A549 (cell line): ENCODE measurements around the gene GJD3. TPM values are rescaled to one million over a fixed set of nuclear protein-coding genes. Genes with fewer than 3 reads are reported as not detected.
A peak's percentile ranks its signal among the peaks of the same experiment; 100 is the strongest.

Source experiments
- ATAC-seq, 2 experiments: fragments of 200-7000 bp in 1 of 2; fragments of >200 bp in 1 of 2; cut with Nextera tagmentation in 1 of 2; cut with Tn5 transposase in 1 of 2; 3 replicates each; pipeline versions ENCODE4 v1.8.0 to v1.9.1; 2018 to 2020; ENCODE audit warnings: mild to moderate bottlenecking in 1 of 2, moderate library complexity in 1 of 2
- CTCF ChIA-PET: fragments of 300-600 bp; sonication (Branson Sonifier 250); formaldehyde crosslinking; extraction: SDS; loops from one replicate; lab custom pipeline; 2021; ENCODE audit warnings: antibody characterized with exemption, inconsistent platforms; lab: Yijun Ruan, JAX
- POLR2A ChIA-PET: fragments of 350-600 bp; formaldehyde crosslinking; extraction: SDS; loops from one replicate; lab custom pipeline; 2021; ENCODE audit warnings: antibody characterized with exemption, inconsistent platforms; lab: Yijun Ruan, JAX
- DNase-seq, 2 experiments: peaks; one replicate each; pipeline versions ENCODE4 v3.0.0 to v3.0.0-alpha.2; 2011 to 2016; ENCODE audit warnings: low read depth in 1 of 2, low spot score in 1 of 2
- FAIRE-seq: peaks from 2 replicates; lab custom pipeline; 2011; peaks lifted over from hg19 to GRCh38; lab: Jason Lieb, UNC
- H3K27ac ChIP-seq, 2 experiments: fragments of >200 bp; sonication (Bioruptor Twin); formaldehyde crosslinking; 3 replicates each; pipeline ENCODE4 v1.5.1; 2016 to 2017
- H3K4me1 ChIP-seq: fragments of >200 bp; sonication (Bioruptor Twin); formaldehyde crosslinking; 3 replicates; pipeline ENCODE4 v1.6.1; 2016
- H3K4me2 ChIP-seq: fragments of >200 bp; sonication (Bioruptor Twin); formaldehyde crosslinking; 3 replicates; pipeline ENCODE4 v1.6.1; 2016
- H3K4me3 ChIP-seq: fragments of >200 bp; sonication (Bioruptor Twin); formaldehyde crosslinking; 3 replicates; pipeline ENCODE4 v1.5.1; 2016
- H3K9me3 ChIP-seq: fragments of >200 bp; sonication (Bioruptor Twin); formaldehyde crosslinking; 3 replicates; pipeline ENCODE4 v1.6.1; 2016
- CBX2 ChIP-seq: fragments of 200-600 bp; sonication (generic); IDR thresholded peaks from 2 replicates; pipeline ENCODE4 v1.6.1; 2016; ENCODE audit warnings: low read depth, mild to moderate bottlenecking, borderline replicate concordance
- CHD2 ChIP-seq: fragments of 150-350 bp; IDR thresholded peaks from 2 replicates; pipeline ENCODE4 v1.6.1; 2014; ENCODE audit warnings: low read length; ENCODE audit not compliant: partially characterized antibody
- CTCF ChIP-seq: fragments of >200 bp; sonication (Bioruptor Twin); formaldehyde crosslinking; IDR thresholded peaks from 3 replicates; pipeline ENCODE4 v1.5.1; 2016
- E2F6 ChIP-seq: IDR thresholded peaks from 2 replicates; pipeline ENCODE4 v1.6.1; 2012; ENCODE audit warnings: low read depth, borderline replicate concordance
- EHF ChIP-seq: fragments of 250-450 bp; sonication (Bioruptor Pico); IDR thresholded peaks from 2 replicates; pipeline ENCODE4 v1.5.0; 2020; ENCODE audit warnings: mild to moderate bottlenecking
- FOXS1 ChIP-seq: fragments of 250-450 bp; sonication (Bioruptor Pico); IDR thresholded peaks from 2 replicates; pipeline ENCODE4 v1.5.0; 2020; ENCODE audit warnings: mild to moderate bottlenecking, moderate library complexity
- HDAC2 ChIP-seq: fragments of 200-600 bp; sonication (generic); IDR thresholded peaks from 2 replicates; pipeline ENCODE4 v1.6.1; 2016
- HES2 ChIP-seq: fragments of >200 bp; sonication (Bioruptor Twin); formaldehyde crosslinking; IDR thresholded peaks from 2 replicates; pipeline ENCODE4 v1.6.1; 2016
- HEYL ChIP-seq: fragments of 250-450 bp; sonication (Bioruptor Pico); IDR thresholded peaks from 2 replicates; pipeline ENCODE4 v1.8.0; 2021; ENCODE audit warnings: mild to moderate bottlenecking, moderate library complexity
- JUN ChIP-seq, 2 experiments: fragments of >200 bp; sonication (Bioruptor Twin); formaldehyde crosslinking; IDR thresholded peaks; 2 replicates in 1 of 2; 3 replicates in 1 of 2; pipeline ENCODE4 v1.6.1; 2016 to 2017
- MAX ChIP-seq: IDR thresholded peaks from 2 replicates; pipeline ENCODE4 v1.6.1; 2012
- MAZ ChIP-seq: fragments of 150-350 bp; IDR thresholded peaks from 2 replicates; pipeline ENCODE4 v1.6.1; 2014; ENCODE audit warnings: antibody characterized with exemption, low read depth, low read length, borderline replicate concordance
- MYC ChIP-seq: IDR thresholded peaks from 2 replicates; pipeline ENCODE4 v1.6.1; 2012; ENCODE audit warnings: mild to moderate bottlenecking, inconsistent platforms, low read length, improper control_type of control experiment, borderline replicate concordance
- NPAS2 ChIP-seq: fragments of 250-450 bp; sonication (Bioruptor Pico); IDR thresholded peaks from 2 replicates; pipeline ENCODE4 v1.8.0; 2022; ENCODE audit warnings: mild to moderate bottlenecking, moderate library complexity, borderline replicate concordance
- POLR2A ChIP-seq: IDR thresholded peaks from 2 replicates; pipeline ENCODE4 v1.6.1; 2012; ENCODE audit warnings: mild to moderate bottlenecking, low read length
- RAD21 ChIP-seq, 2 experiments: fragments of >200 bp in 1 of 2; sonication (Bioruptor Twin) in 1 of 2; formaldehyde crosslinking in 1 of 2; IDR thresholded peaks in 1 of 2; conservative IDR thresholded peaks in 1 of 2; 2 replicates in 1 of 2; 3 replicates in 1 of 2; pipeline ENCODE4 v1.6.1; 2012 to 2018; ENCODE audit warnings: inconsistent platforms in 1 of 2
- RARB ChIP-seq: fragments of 250-450 bp; sonication (Bioruptor Pico); IDR thresholded peaks from 2 replicates; pipeline ENCODE4 v1.8.0; 2021; ENCODE audit warnings: mild to moderate bottlenecking, moderate library complexity
- RCOR1 ChIP-seq: fragments of 150-350 bp; IDR thresholded peaks from 2 replicates; pipeline ENCODE4 v1.6.1; 2014; ENCODE audit warnings: antibody characterized with exemption, low read length, low read depth
- SREBF2 ChIP-seq: fragments of 450-650 bp; IDR thresholded peaks from 2 replicates; pipeline ENCODE4 v1.6.1; 2014; ENCODE audit warnings: mild to moderate bottlenecking, moderate library complexity
- TP53 ChIP-seq: fragments of 250-450 bp; sonication (Bioruptor Pico); IDR thresholded peaks from 2 replicates; pipeline ENCODE4 v1.5.0; 2021; ENCODE audit warnings: mild to moderate bottlenecking, moderate library complexity
- ZC3H11A ChIP-seq: fragments of 450-650 bp; IDR thresholded peaks from 2 replicates; pipeline ENCODE4 v1.6.1; 2014; ENCODE audit warnings: antibody characterized with exemption, mild to moderate bottlenecking
- ZSCAN20 ChIP-seq: fragments of 250-450 bp; sonication (Bioruptor Pico); IDR thresholded peaks from 2 replicates; pipeline ENCODE4 v1.8.0; 2022; ENCODE audit warnings: mild to moderate bottlenecking, moderate library complexity
- WGBS: methylation state at CpG from one replicate; pipeline ENCODE4 v1.1.6; 2017; ENCODE audit errors: missing lambda C conversion rate; 5-methylcytosine and 5-hydroxymethylcytosine counted together
- polyA plus RNA-seq, 4 experiments: library from polyadenylated mRNA; depleted of rRNA in 3 of 4; stranded (reverse); fragments of >200 nt; fragmentation: RNase III in 1 of 4; extraction: RNeasy Plus Mini Kit Qiagen cat#74134 plus additional on column Dnase treatment in 1 of 4; gene quantifications; 2 replicates in 3 of 4; 3 replicates in 1 of 4; pipeline ENCODE4 v1.2.3, GENCODE V29; 2011 to 2017

Gene GJD3
- polyA plus RNA-seq, 2 of the 4 experiments (the other 2 are of a cell fraction) = 0.09 to 0.40 TPM

GRCh38 chr17:40366076-40366860 is 1.7 kb upstream of the GJD3 start:
- TF ChIP-seq MAZ (no peak), HDAC2 (no peak), HEYL (CRISPR knock-in tag) (no peak), CBX2 (no peak)
- Histone ChIP-seq H3K4me2 (no peak overlapping the region), H3K4me3 (no peak overlapping the region), H3K9me3 (no peaks in the 10 kb centered on the region), H3K27ac (no peak overlapping the region), H3K4me1 (peaks cover 24% of the 10 kb centered on the region)
- CTCF ChIA-PET = interaction anchor here (0.6 to 40.3 kb wide), 17 partner anchors 8 to 1301 kb away, joined by 3 to 2395 read pairs (median 9); partner anchors contain the start of genes CDC6, IGFBP4, RARA and TOP2A
- WGBS = 96% methylated on average over 18 of the region's 18 CpGs
- ATAC-seq = no peak
- POLR2A ChIA-PET = no interaction called here
- DNase-seq = no peak
- no peak for FAIRE-seq

- CTCF ChIA-PET = interaction anchor here (1.1 to 40.3 kb wide), 16 partner anchors 9 to 1446 kb away, joined by 3 to 2395 read pairs (median 8); partner anchors contain the start of genes CDC6, IGFBP4, RARA and TOP2A
- FAIRE-seq (no peak), DNase-seq (no peak), ATAC-seq (no peak)
- TF ChIP-seq RARB (CRISPR knock-in tag) (no peak), NPAS2 (CRISPR knock-in tag) (no peak), RCOR1 (no peak)
- Histone ChIP-seq H3K4me2 (peak overlapping the region; percentile 98), H3K9me3 (no peaks in the 10 kb centered on the region), H3K4me1 (peaks cover 24% of the 10 kb centered on the region), H3K4me3 (no peak overlapping the region), H3K27ac (peak overlapping the region in 1 of 2 experiments; percentile 95; a peak in 2 of 6 replicates)
- POLR2A ChIA-PET = interaction anchor here (0.6 kb wide), 1 partner anchor 105 kb away, joined by 7 read pairs; no protein-coding TSS in a partner anchor
- WGBS = 95% methylated on average over 9 of the region's 9 CpGs
Observed at GRCh38 chr17:40364906-40365305, 369 bp upstream of the GJD3 start.

- no peak for FAIRE-seq
Observed at GRCh38 chr17:40363111-40363827, 1.3 kb downstream of the GJD3 start.

GRCh38 chr17:40362696-40363110 is 1.8 kb downstream of the GJD3 start:
- peak; percentile 83 to 86 for ATAC-seq
- Histone ChIP-seq H3K9me3 (no peaks in the 10 kb centered on the region), H3K4me1 (peaks cover 30% of the 10 kb centered on the region), H3K27ac (peak overlapping the region; percentile 84 to 95), H3K4me2 (peak overlapping the region; percentile 98), H3K4me3 (peak overlapping the region; percentile 61)
- FAIRE-seq = no peak
- CTCF ChIA-PET = interaction anchor here (0.6 to 40.3 kb wide), 38 partner anchors 9 to 1315 kb away, joined by 3 to 2395 read pairs (median 4); partner anchors contain the start of genes CDC6, RARA, TOP2A and WIPF2
- peak; percentile 93 to 97 for DNase-seq
- 1% methylated on average over 11 of the region's 58 CpGs for WGBS
- POLR2A ChIA-PET = interaction anchor here (0.6 to 2.1 kb wide), 21 partner anchors 10 to 1920 kb away, joined by 3 to 14 read pairs (median 4); partner anchors contain the start of genes EIF1, IGFBP4 and TOP2A
- 0 out of 2 replicates have a peak, but pooled peaks have one; percentile 51 for TF ChIP-seq EHF (CRISPR knock-in tag)
- TF ChIP-seq RAD21 (conservative IDR thresholded peaks at IDR 0.05 in 1 of 2, IDR thresholded peaks at IDR 0.05 in 1 of 2) = peak; percentile 73 to 85
- TF ChIP-seq CHD2 = peak; percentile 80
- peak; percentile 85 for TF ChIP-seq CTCF
- TF ChIP-seq SREBF2 = no peak
- TF ChIP-seq MYC = peak; percentile 39; the same call in 1 of the 2 replicates
- 0 out of 2 replicates have a peak, but pooled peaks have one; percentile 54 for TF ChIP-seq FOXS1 (CRISPR knock-in tag)
- no peak for TF ChIP-seq ZC3H11A
- TF ChIP-seq TP53 (CRISPR knock-in tag) = no peak
- peak; percentile 74 for TF ChIP-seq POLR2A
- TF ChIP-seq MAX = peak; percentile 93

More at GRCh38 chr17:40363111-40363827, 1.3 kb downstream of the GJD3 start:
- DNase-seq (peak in 1 of 2 experiments; percentile 63), ATAC-seq (peak; percentile 21 to 49)
- 8% methylated on average over 38 of the region's 91 CpGs for WGBS
- H3K27ac ChIP-seq = peak overlapping the region; percentile 84 to 95
- H3K9me3 ChIP-seq = no peaks in the 10 kb centered on the region
- no peak for TF ChIP-seq ZSCAN20
- peak in 1 of 2 experiments; percentile 69; a peak in 2 of 5 replicates for TF ChIP-seq JUN (IDR thresholded peaks at IDR 0.05)
- peak; percentile 26 for TF ChIP-seq POLR2A
- TF ChIP-seq HES2 = no peak
- peak; percentile 44; the same call in 1 of the 2 replicates for TF ChIP-seq E2F6
- no peak for TF ChIP-seq CHD2
- TF ChIP-seq MAX = peak; percentile 51
- peak overlapping the region; percentile 61 for H3K4me3 ChIP-seq
- CTCF ChIA-PET = interaction anchor here (0.5 to 40.3 kb wide), 40 partner anchors 10 to 1315 kb away, joined by 3 to 2395 read pairs (median 4); partner anchors contain the start of genes CDC6, RARA, TOP2A and WIPF2
- H3K4me2 ChIP-seq = peak overlapping the region; percentile 98
- H3K4me1 ChIP-seq = peaks cover 30% of the 10 kb centered on the region
- POLR2A ChIA-PET = interaction anchor here (0.6 to 2.1 kb wide), 12 partner anchors 18 to 274 kb away, joined by 3 to 12 read pairs (median 5); partner anchors contain the start of gene IGFBP4
